SIG-M5 (cell line): Measurements from ENCODE around the gene SNX14.
"Not testable (repeated sequence)": the region's sequence is repeated elsewhere in the genome, so short reads cannot be mapped to it uniquely, and the experiment has no call there.

ENCODE experiments used
- DNase-seq: peaks from one replicate; lab custom pipeline; 2025; lab: John Stamatoyannopoulos, UW

The SNX14 gene, protein sequence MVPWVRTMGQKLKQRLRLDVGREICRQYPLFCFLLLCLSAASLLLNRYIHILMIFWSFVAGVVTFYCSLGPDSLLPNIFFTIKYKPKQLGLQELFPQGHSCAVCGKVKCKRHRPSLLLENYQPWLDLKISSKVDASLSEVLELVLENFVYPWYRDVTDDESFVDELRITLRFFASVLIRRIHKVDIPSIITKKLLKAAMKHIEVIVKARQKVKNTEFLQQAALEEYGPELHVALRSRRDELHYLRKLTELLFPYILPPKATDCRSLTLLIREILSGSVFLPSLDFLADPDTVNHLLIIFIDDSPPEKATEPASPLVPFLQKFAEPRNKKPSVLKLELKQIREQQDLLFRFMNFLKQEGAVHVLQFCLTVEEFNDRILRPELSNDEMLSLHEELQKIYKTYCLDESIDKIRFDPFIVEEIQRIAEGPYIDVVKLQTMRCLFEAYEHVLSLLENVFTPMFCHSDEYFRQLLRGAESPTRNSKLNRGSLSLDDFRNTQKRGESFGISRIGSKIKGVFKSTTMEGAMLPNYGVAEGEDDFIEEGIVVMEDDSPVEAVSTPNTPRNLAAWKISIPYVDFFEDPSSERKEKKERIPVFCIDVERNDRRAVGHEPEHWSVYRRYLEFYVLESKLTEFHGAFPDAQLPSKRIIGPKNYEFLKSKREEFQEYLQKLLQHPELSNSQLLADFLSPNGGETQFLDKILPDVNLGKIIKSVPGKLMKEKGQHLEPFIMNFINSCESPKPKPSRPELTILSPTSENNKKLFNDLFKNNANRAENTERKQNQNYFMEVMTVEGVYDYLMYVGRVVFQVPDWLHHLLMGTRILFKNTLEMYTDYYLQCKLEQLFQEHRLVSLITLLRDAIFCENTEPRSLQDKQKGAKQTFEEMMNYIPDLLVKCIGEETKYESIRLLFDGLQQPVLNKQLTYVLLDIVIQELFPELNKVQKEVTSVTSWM

DNA sequence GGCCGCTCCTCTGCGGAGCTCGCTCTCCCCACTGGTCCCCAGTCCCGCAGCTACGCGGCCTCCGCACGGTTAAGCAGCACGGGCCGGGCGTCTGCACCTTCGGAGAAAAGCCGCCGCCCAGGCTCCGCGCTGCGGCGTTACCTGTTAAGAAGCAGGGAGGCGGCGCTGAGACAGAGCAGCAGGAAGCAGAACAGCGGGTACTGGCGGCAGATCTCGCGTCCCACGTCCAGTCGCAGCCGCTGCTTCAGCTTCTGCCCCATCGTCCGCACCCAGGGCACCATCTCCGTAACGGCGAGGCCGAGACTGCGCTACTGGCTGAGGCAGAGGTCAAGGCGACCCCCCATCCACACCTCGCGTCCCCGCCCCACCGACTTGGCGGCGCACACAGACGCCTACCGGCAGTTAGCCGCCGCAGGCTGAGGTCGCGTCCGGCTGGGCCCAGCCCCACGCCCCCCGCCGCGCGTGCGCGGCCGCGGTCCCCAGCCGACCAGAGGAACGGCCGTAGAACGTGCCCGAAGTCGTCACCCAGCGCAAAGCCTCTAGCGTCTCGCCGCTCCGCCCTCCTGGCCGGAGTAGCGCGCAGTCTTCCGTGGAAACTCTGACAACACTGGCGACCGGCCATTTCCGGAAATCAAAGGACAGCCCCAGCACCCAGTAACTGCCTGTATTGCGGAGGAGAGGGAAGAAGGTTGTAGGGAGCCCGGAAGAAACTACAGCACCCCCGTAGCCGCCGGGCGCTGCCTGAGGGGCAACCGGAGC is at the start of gene SNX14:
SNX14 (minus strand) TSS at position 421 of the 759 bp plus-strand sequence; CDS start at position 281, 140 bp downstream.
- DNase-seq: peak; percentile 62

DNA sequence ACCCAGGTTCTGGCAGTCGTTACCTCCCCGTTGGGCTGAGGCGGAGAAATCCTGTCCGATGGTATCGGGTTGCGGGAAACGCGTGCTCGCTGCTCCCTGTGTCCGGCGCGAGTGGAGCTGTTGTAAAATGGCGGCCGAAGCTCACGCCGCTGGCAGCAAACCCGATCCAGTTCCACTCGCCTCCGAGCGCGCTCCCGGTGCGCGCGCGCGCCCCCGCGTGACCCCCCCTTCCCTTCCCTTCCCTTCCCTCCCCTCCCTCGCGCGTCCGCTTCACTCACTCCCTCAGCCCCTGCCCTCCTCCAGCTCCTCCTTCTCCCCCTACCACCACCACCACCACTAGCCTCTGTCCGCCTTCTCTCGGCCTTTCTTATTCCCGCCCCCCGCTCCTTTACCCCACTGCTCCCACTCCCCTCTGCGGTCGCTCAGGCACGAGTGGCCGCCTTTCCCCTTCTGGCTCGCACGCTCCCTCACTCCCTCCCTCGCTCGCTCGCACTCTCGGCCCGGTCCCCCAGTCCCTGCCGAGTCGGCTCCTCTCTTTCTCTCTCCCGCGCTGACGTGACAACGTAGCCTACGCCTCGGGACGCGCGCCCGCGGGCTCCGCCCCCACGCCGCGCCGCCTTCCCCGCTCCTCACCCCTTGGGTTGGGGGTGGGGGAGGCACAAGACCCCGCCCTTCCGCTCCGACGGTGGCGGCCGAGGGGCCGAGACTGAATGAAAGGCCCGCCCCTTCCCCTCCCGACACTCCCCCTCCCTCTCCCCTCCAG is 49.3 kb upstream of the SNX14 start, which contains the start of gene SYNCRIP:
SYNCRIP (minus strand) TSS at position 113 of the 763 bp plus-strand sequence. CDS start 1,447 bp downstream, outside the sequence.
- DNase-seq: peak; percentile 83

DNA sequence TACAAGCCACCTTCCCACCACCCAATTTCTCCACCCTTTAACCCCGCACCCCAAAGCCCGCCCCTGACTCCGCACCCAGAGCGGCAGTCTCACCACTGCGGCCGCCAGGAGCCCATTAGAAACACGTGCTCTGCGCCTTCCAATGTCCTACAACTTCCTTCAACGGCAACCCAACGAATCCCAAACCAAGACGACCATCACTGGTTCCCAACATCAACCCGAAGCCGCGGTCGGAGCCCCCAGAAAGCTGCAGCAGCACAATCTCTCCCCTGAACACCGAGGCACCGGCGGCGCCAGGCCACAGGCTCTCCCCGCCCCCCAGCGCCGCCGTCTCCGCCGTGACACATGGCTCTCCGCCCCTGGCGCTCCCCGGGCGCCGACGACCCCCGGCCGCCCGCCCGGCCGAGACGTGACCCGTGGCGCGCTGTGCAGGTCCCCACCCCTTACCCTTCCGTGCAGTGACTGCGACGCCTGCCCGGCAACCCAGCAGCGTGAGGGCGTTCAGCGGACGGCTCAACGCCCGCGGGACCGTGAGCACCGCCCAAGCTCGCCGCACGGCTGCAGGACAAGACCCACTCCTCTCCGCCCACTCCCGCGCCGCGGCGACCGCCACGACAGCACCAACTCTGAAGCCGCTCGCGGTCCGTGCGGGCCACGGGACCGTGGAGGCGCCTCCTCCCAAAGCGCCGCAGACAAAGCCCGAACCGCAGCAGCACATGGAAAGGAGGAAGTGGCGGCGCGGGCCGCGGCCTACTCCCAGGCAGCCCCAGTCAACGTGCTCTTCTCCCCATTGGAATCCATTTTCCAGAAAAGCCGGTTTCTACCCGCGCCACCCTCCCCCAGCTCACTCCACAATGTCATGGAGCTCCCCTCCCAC is 48.5 kb upstream of the SNX14 start:
- DNase-seq: peak; percentile 10

DNA sequence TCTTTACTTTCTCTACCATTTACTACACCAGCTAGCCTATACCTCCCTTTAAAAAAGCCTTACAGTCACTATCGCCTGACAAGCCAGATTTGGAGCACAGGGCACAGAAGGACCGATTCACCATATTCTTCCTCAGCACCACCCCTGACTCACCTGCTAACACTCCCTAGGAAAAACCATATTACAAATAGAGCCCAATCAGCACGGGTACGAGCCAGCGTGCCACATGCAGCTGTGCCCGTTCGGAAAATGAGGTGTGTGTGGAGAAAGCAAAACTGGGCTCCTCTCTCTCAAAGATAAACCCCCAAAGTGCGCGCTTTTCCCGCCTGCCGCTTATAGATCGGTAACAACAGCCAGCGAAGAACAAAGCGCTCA is 47.9 kb upstream of the SNX14 start:
- no peak for DNase-seq

DNA sequence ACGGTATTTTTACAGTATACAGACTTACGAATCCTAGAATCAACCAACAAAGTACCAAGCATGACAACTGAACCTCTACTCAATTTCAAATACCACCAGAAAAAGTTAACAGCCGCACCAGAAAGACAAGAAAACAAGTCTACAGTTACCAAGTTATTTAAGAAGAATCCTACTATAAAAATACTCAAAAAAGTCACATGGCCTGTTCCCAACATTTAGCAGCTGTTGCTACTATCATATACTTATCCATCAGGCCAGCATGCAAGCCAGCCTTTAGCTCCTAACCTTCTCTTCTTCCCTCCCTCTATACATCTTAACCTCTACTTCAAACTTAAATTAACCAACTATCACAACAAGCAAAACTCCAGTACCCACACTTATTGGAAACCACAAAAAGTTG is 47.2 kb upstream of the SNX14 start:
- DNase-seq: no peak

DNA sequence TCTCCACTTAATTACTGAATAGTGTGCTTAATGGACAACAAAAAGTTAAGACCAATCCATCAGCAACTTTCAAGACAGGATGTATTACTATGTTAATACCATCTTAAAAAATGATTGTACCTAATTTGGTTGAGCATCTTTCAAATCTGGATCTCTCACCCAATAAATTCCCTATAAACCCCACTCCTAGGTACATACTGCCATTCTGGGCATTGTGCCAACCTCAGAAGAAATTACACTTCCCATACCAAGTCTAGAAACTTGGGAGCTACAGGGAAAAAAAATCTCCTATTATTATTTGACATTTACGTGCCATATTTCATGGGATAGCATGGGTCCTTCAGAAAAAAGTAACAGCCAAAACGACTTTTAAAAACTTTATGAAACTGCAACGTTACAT is 43.9 kb upstream of the SNX14 start:
- DNase-seq: no peak

DNA sequence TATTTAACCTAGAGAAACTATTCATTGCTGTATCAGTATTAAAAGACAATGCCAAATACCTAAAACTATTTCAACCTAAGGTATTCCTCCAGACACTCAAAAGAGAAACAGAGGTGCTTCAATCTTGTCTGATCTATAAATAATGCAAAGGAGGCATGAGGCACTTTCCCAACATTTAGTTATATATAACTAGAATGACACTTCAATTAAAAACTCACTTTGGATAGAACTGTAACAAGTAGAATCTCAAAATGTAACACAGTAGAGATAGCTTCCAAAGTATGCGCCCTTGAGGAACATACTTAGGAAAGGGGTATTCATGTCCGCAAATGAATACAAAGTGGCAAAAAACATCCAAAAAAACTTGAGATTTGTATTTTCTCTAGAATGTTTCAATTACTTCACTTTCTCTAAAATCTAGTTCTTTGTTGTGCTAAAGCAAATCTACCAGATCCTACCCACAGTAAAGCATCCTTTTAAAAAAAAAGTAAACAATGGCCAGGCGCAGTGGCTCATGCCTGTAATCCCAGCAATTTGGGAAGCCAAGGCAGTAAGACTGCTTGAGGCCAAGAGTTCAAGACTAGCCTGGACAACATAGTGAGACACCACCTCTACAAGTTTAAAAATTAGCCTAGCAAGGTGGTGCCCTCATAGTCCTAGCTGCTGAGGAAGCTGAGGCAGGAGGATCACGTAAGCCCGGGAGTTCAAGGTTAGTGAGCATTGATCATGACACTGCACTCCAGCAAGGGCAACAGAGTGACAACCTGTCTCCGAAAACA is 38.7 kb upstream of the SNX14 start:
- no peak for DNase-seq

DNA sequence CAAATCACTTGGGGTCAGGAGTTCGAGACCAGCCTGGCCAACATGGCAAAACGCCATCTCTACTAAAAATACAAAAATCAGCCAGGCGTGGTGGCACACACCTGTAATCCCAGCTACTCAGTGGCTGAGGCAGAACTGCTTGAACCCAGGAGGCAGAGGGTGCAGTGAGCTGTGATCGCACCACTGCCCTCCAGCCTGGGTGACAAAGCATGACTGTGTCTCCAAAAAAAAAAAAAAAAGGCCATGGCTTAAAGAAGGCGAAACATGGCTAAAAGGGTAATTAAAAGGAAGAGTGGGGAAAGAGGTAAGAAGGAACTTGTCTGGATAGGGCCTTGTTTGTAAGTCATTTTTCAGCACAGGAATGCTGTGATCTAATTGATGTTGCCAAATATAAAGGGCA is 37.5 kb upstream of the SNX14 start:
- not testable (repeated sequence) for DNase-seq

DNA sequence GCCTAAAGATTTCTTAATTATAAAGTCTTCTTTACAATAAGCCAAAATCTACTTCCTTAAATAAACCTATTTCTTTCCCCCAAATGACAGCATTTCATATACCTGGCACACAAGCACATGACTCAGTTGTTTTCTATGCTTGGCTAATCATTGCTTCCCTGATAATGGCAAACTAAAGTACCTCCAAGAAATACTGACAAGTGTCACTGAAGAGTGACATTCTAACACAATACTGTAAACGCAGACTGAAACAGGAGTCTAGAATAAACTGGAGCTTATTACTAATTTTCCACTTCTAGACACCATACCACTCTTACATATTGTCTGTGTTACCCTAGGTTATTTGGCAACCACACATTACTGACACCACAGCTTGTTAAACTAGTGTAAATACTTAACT is 34.7 kb upstream of the SNX14 start:
- DNase-seq: no peak

DNA sequence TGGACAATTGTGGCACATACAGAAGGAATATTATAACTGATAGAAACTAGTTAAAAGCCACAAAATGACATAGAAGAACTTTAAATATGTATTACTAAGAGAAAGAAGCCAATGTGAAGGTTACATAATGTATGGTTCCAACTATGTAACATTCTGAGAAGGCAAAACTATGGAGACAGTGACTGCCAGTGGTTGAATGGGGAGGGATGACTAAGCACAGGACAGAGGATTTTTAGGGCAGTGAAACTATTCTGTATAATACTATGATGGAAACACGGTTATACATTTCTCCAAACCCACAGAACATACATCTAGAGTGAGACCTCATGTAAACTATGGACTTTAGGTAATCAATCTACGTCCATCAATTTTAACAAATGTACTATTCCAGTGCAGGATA is 26.6 kb upstream of the SNX14 start:
- DNase-seq: no peak

DNA sequence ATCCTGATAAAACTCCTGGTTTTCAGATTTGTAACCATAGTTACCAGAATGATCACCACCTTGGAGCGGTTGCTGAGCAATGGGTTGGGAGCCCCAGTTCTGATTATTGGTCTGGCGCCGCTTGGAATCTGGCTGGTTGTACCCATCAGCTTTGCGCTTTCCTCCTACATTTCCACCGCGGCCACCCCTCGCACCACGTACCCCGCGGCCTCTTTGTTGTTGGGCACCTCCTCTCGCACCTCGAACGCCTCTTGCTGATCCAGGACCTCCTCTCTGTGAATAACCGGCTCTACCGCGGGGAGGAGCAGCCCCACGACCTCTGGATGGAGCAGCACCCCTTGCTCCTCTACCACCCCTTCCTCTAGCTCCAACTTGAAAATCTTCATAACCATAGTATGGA is 21.1 kb upstream of the SNX14 start:
- DNase-seq: no peak

DNA sequence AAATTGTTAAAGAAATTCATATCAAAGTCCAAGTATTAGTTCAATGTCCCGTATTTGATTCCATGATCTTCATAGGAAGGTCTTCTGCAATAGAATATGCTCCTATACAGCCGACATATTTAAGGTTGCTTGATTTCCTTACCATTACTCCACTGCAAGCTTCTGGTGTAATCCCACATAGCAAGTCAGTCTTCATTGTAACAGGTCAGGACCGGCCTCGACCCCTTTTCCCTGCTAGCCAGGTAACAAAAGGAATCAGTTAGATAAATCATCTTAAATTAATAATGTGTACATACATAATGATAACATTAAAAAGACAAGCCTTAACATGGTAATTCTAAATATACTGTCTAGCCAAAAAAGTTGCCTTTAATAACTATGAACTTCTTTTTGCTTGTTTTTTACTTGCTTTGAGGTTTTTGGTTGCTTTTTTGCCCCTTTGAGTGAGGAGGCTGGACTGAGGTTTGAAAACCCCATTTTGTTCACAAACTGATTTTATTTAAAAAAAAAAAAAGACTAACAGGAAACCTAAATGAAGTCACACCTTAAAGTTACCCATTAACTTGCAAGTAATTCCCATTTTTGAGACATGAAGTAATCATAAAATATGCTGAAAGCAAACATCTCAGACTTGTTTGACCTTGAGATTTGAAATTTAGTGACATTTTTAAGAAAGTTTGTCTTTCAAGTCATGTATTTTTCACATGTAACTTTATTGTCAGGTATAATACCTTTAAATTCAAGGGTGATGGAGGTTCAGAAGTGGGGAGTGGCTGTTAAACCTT is 19.2 kb upstream of the SNX14 start:
- no peak for DNase-seq

DNA sequence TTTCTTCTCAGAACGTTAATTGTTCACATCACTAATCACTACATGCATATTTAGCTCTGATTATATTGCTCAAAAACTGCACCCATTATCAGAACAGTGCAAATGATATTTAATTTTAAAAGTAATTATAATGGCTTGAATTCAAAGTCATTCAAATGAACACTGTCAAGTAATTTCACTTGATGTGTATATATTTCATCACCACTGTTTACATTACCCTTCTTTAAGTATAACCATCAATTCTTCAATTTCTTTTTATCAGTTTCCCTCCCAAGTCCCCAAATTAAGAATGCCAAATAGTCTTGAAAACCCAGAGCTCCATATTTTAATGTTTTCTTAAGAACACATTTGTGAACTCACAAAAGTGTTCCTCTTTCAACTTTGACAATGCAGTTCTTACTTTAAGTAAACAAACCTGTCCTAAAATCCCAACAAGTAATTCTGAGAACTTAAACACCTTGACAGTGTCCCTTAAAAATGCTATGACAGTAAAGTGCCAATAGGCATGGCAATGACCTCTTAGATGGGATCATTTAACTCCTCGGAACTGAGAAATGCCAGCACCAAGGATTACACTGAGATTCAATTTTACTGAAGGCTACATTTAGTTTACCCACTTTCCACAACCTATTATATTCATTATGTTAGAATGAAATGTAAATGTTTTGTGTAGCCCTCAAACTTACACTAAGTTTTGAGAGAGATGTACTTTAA is 16.7 kb upstream of the SNX14 start:
- DNase-seq: no peak

DNA sequence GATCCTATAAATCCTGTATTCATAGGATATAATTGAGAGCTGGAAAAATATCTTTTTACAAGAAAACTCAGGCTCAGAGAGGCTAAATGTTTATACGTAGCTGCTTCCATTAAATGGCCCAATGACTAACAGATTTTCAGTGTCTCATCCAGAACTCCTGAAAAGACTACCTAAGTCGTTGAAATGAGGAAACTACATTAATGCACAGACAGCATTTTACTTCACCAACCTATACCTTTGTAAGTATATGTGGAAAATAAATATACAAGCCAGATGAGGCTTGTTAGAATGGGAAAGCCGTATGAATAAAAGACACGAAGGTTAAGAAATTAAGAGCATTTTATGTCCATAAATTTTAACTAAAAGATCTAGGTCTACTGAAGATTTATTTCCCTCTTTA is 8.4 kb upstream of the SNX14 start:
- no peak for DNase-seq

DNA sequence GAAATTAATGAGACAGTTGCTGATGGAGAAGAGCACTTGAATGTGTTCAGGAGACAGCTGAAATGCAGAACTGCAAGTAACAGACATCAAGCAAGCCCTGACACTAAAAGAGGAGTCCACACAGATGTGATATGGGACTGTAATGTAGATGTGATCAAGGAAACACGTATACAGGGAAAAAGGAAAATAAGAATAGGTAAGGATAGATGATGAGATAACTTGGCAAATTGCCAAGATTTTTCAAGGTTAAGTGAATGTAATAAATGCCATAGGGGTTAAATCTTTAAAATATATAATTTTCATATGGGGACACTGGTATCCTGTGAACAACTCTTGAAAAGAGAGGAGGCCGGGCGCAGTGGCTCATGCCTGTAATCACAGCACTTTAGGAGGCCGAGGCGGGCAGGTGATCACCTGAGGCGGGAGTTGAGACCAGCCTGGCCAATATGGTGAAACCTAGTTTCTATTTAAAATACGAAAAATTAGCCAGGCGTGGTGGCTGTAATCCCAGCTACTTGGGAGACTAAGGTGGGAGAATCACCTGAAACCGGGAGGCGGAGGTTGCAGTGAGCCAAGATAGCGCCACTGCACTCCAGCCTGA is 7.2 kb upstream of the SNX14 start:
- DNase-seq: no peak

DNA sequence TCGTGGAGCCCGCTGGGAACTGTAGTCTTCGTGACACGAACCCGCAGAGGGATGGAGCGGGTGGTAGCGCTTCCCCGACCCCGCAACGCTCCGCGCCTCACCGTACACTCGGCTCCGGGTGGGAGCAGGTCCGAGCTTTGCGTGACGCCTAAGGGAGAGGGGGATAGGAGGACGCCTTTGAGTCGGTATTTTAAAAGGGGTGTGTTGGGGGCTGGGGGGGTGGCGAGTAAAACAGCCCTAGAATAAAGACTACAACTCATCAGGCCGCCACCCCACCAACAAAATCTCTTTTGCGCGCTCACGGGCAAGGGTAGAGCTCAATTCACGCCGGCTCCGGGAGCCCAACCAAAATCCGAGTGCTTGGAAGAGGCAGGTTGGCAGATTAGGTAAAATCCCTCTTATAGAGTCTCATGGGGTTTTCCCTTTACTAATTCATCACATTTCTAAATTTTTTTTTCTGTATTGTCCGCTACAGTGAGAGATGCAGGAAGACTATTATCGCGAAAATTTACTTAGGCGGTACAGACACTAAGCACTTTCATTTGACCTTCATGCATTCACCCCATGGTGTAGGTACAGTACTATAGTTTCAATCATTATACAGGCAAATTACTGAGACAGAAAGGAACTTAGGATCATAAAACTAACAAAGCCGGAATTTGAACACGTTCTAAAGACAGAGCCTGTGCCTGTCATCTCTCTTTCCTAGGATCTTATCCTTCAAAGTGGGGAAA is 706 bp upstream of the SNX14 start:
- DNase-seq: peak; percentile 36

DNA sequence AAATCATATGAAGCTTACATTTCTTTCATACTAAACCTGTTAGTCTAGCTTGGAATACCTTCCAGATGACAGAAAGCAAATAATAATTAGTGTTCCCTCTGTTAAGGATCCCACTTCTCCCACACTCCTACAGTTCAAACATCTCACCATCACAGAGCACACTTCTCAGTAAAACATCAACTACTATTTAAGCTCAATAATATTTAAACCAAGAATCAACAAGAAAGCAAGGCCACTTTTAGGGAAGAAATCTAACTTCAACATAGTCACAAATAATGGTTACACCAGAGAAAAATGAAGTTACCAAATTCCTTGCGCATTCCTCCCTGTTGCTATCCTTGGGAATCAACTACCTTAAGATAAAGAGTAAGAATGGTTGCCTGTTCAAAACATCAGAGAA is 1.6 kb downstream of the SNX14 start:
- no peak for DNase-seq
